Measurements from ENCODE around the gene COP1. TPM values are rescaled to one million over a fixed set of nuclear protein-coding genes. Genes with fewer than 3 reads are reported as not detected.

COP1 gene
- total and polyA plus RNA-seq, 2 donors (not counting 3 experiments of a cell fraction or from before 2014, with no cell fraction given), result 16.5 to 40.9 TPM

- no peak for TF ChIP-seq POLR2A (IDR thresholded peaks at IDR 0.05; ENCODE audit: low read depth, low read length)
- no peak for TF ChIP-seq FOS (IDR thresholded peaks at IDR 0.05; ENCODE audit: borderline replicate concordance, insufficient read depth, low read length)
- TF ChIP-seq MAX (IDR thresholded peaks at IDR 0.05; ENCODE audit: insufficient read depth, insufficient read length), result no peak
- no peak for TF ChIP-seq MYC (IDR thresholded peaks at IDR 0.05; ENCODE audit: low read depth, low read length)
- TF ChIP-seq EZH2 (IDR thresholded peaks at IDR 0.05; ENCODE audit: borderline replicate concordance, low read depth, low read length, severe bottlenecking), result no peak
- TF ChIP-seq CTCF (IDR thresholded peaks at IDR 0.05; ENCODE audit: extremely low read depth in 1 of 2, insufficient read depth in 1 of 2, low read depth in 1 of 2, low read length in 2 of 2), result no peak
- TF ChIP-seq JUN (IDR thresholded peaks at IDR 0.05; ENCODE audit: borderline replicate concordance, insufficient read depth, insufficient read length, low read depth), result no peak
- no peak for TF ChIP-seq GATA2 (IDR thresholded peaks at IDR 0.05; ENCODE audit: insufficient read depth, insufficient read length, low read depth, low read length)
- no peak for TF ChIP-seq POLR2AphosphoS5 (IDR thresholded peaks at IDR 0.05; ENCODE audit: insufficient read depth, low read depth, low read length)
- H3K9me3 ChIP-seq (replicated peaks; ENCODE audit: control insufficient read depth, insufficient read depth, low read length), result no peaks in the 10 kb centered on the region
These were observed 157.5 kb downstream of the COP1 start for GRCh38 chr1:176049582-176049981.

More at GRCh38 chr1:176049582-176049981, 157.5 kb downstream of the COP1 start:
- DNase-seq (ENCODE audit: low read depth, low spot score) (no peak), FAIRE-seq (no peak)
- Histone ChIP-seq H3K27ac (ENCODE audit: insufficient read depth, low read depth, low read length) (no peak overlapping the region), H3K4me1 (ENCODE audit: control insufficient read depth, extremely low read depth, insufficient read depth, low read length) (no peaks in the 10 kb centered on the region), H2AFZ (ENCODE audit: low read depth, low read length) (no peak overlapping the region), H3K27me3 (ENCODE audit: control insufficient read depth in 2 of 2, insufficient read depth in 2 of 2, low read length in 2 of 2) (no peaks in the 10 kb centered on the region), H3K4me2 (ENCODE audit: insufficient read depth, low read length) (no peak overlapping the region), H3K79me2 (ENCODE audit: control insufficient read depth, insufficient read depth, low read length) (no peaks in the 10 kb centered on the region), H4K20me1 (replicated peaks; ENCODE audit: control insufficient read depth, extremely low read depth, insufficient read depth, low read length) (no peaks in the 10 kb centered on the region), H3K36me3 (ENCODE audit: control insufficient read depth in 2 of 2, extremely low read depth in 1 of 2, insufficient read depth in 2 of 2, low read length in 2 of 2) (no peaks in the 10 kb centered on the region), H3K9me1 (replicated peaks; ENCODE audit: control insufficient read depth, extremely low read depth, insufficient read depth, low read length) (no peaks in the 10 kb centered on the region), H3K9ac (replicated peaks; ENCODE audit: extremely low read depth, insufficient read depth, low read length) (no peak overlapping the region), H3K4me3 (replicated peaks in 1 of 3; ENCODE audit: insufficient read depth in 1 of 3, low read depth in 1 of 3, low read length in 3 of 3) (no peak overlapping the region)
- dilution Hi-C loops (cut with MboI; ENCODE audit: extremely low pct_ligation_motif_present, low sequenced_read_pairs), result no loop called here
- intact Hi-C loops (cut with micrococcal nuclease), result no loop called here
- CTCF ChIA-PET, result no interaction called here
- POLR2A ChIA-PET, result interaction anchor here (0.8 kb wide), 1 partner anchor 32 kb away, joined by 4 read pairs; no protein-coding TSS in a partner anchor
- no TSS peak for BruUV-seq (replicated peaks)

Data from endothelial cell of umbilical vein (primary cell).